HepG2 (cell line): Measurements from ENCODE around the gene UBAP1L. TPM values are rescaled to one million over a fixed set of nuclear protein-coding genes. Genes with fewer than 3 reads are reported as not detected.

Experiments used
- ATAC-seq: fragments of 200-7000 bp; cut with Tn5 transposase; 3 replicates; pipeline ENCODE4 v1.9.1; 2020; ENCODE audit warnings: mild to moderate bottlenecking, moderate library complexity
- BruUV-seq: library from RNA; stranded (reverse); fragments of 400-500 nt; replicated peaks from 2 replicates; lab custom pipeline; 2021; lab: Mats Ljungman, UMichigan
- CTCF ChIA-PET: fragments of 300-600 bp; formaldehyde crosslinking; extraction: SDS; loops from one replicate; lab custom pipeline; 2021; ENCODE audit warnings: low total read pairs, inconsistent platforms, low intra/inter-chr PET ratio; lab: Yijun Ruan, JAX
- POLR2A ChIA-PET: fragments of 350-600 bp; sonication (Branson Sonifier 250); formaldehyde crosslinking; loops from one replicate; lab custom pipeline; 2020; ENCODE audit warnings: antibody characterized with exemption, inconsistent platforms; lab: Yijun Ruan, JAX
- DNase-seq: peaks from one replicate; pipeline ENCODE4 v3.0.0-alpha.2; 2015; ENCODE audit warnings: low spot score
- FAIRE-seq: peaks from 3 replicates; lab custom pipeline; 2011; peaks lifted over from hg19 to GRCh38; lab: Jason Lieb, UNC
- H2AFZ ChIP-seq: one replicate; pipeline ENCODE4 v1.6.1; 2011; ENCODE audit warnings: low read length, inconsistent platforms
- H3K27ac ChIP-seq: fragments of 300-600 bp; 3 replicates; pipeline ENCODE4 v1.8.0; 2011; ENCODE audit warnings: mixed run types, mild to moderate bottlenecking, mixed read lengths, low read length, inconsistent platforms; ENCODE audit not compliant: insufficient read depth; ENCODE audit errors: extremely low read length
- H3K27me3 ChIP-seq, 2 experiments: fragments of 200-600 bp in 1 of 2; 2 replicates in 1 of 2; 3 replicates in 1 of 2; pipeline versions ENCODE4 v1.6.0 to v1.8.0; 2011; ENCODE audit warnings: low read length in 2 of 2, mild to moderate bottlenecking in 2 of 2, moderate library complexity in 2 of 2, inconsistent platforms in 1 of 2; ENCODE audit not compliant: insufficient read depth in 2 of 2, control insufficient read depth in 1 of 2
- H3K36me3 ChIP-seq, 2 experiments: fragments of 200-600 bp in 1 of 2; replicated peaks in 1 of 2; 2 replicates in 1 of 2; 3 replicates in 1 of 2; pipeline versions ENCODE4 v1.5.1 to v1.8.0; 2011; ENCODE audit warnings: low read length in 2 of 2, inconsistent platforms in 1 of 2; ENCODE audit not compliant: insufficient read depth in 2 of 2, control insufficient read depth in 1 of 2
- H3K4me1 ChIP-seq: 2 replicates; pipeline ENCODE4 v1.5.1; 2012; ENCODE audit warnings: low read length, inconsistent platforms; ENCODE audit not compliant: insufficient read depth
- H3K4me2 ChIP-seq: 2 replicates; pipeline ENCODE4 v1.6.0; 2011; ENCODE audit warnings: low read depth, low read length, inconsistent platforms
- H3K4me3 ChIP-seq, 3 experiments: fragments of 200-600 bp in 1 of 3; sonication (generic), shearing (Covaris generic) in 1 of 3; replicated peaks in 1 of 3; 2 replicates each; pipeline ENCODE4 v1.5.1; 2011 to 2016; ENCODE audit warnings: low read length in 3 of 3, inconsistent platforms in 2 of 3, low read depth in 2 of 3, mild to moderate bottlenecking in 2 of 3, control low read depth in 1 of 3, mixed read lengths in 1 of 3; ENCODE audit not compliant: insufficient read depth in 1 of 3
- H3K79me2 ChIP-seq: one replicate; pipeline ENCODE4 v1.6.1; 2011; ENCODE audit warnings: low read length, inconsistent platforms; ENCODE audit not compliant: insufficient read depth
- H3K9ac ChIP-seq: 2 replicates; pipeline ENCODE4 v1.6.0; 2011; ENCODE audit warnings: mild to moderate bottlenecking, low read depth, low read length, inconsistent platforms; ENCODE audit not compliant: insufficient read depth
- H3K9me3 ChIP-seq: 2 replicates; pipeline ENCODE4 v1.5.1; 2012; ENCODE audit warnings: mild to moderate bottlenecking, low read length
- H4K20me1 ChIP-seq: 2 replicates; pipeline ENCODE4 v1.6.0; 2011; ENCODE audit warnings: inconsistent platforms, mild to moderate bottlenecking, low read length, moderate library complexity; ENCODE audit not compliant: insufficient read depth
- ATAD3A ChIP-seq: sonication (generic); formaldehyde crosslinking; IDR thresholded peaks from 2 replicates; pipeline ENCODE4 v1.4.0; 2020; ENCODE audit warnings: missing genetic modification reagents
- MNT ChIP-seq: fragments of 450-650 bp; IDR thresholded peaks from 2 replicates; pipeline ENCODE4 v1.6.1; 2016
- PHF21A ChIP-seq: sonication (generic); formaldehyde crosslinking; IDR thresholded peaks from 2 replicates; pipeline ENCODE4 v1.5.0; 2020; ENCODE audit warnings: mild to moderate bottlenecking, missing genetic modification reagents
- SALL1 ChIP-seq: sonication (generic); formaldehyde crosslinking; IDR thresholded peaks from 2 replicates; pipeline ENCODE4 v1.8.0; 2022; ENCODE audit warnings: mild to moderate bottlenecking, missing genetic modification reagents
- ZBTB26 ChIP-seq: IDR thresholded peaks from 2 replicates; pipeline ENCODE4 v1.6.1; 2016; ENCODE audit warnings: missing compliant biosample characterization, missing genetic modification reagents, borderline replicate concordance
- ZMAT5 ChIP-seq: sonication (generic); formaldehyde crosslinking; IDR thresholded peaks from 2 replicates; pipeline ENCODE4 v1.5.0; 2020; ENCODE audit warnings: mild to moderate bottlenecking, low read depth, missing genetic modification reagents, borderline replicate concordance
- ZNF7 ChIP-seq: IDR thresholded peaks from 2 replicates; pipeline ENCODE4 v1.6.1; 2016; ENCODE audit warnings: missing biosample characterization, missing genetic modification reagents
- ZNF772 ChIP-seq: sonication (generic); formaldehyde crosslinking; IDR thresholded peaks from 2 replicates; pipeline ENCODE4 v1.5.0; 2020; ENCODE audit warnings: mild to moderate bottlenecking, missing genetic modification reagents
- WGBS: methylation state at CpG from one replicate; pipeline ENCODE4 v1.1.6; 2017; ENCODE audit warnings: low lambda C conversion rate; 5-methylcytosine and 5-hydroxymethylcytosine counted together
- in situ Hi-C: cut with HindIII; loops from 2 replicates; pipeline ENCODE4 v1.10.0; 2017; ENCODE audit warnings: low pct_unique_long_range_greater_than_20kb; ENCODE audit not compliant: extremely low pct_ligation_motif_present
- intact Hi-C: fragments of 100-400 bp; cut with micrococcal nuclease; formaldehyde crosslinking; loops from one replicate; pipeline ENCODE4 v1.10.0; 2022; ENCODE audit not compliant: unreplicated experiment
- polyA plus RNA-seq, 8 experiments: library from polyadenylated mRNA; depleted of rRNA in 3 of 8; stranded (reverse) in 7 of 8; unstranded in 1 of 8; fragments of >200 nt; fragmentation: Illumina TruSeq in 4 of 8; extraction: Trizol in 4 of 8; gene quantifications; 2 replicates each; pipeline versions ENCODE4 v1.2.1 to v1.2.3, GENCODE V29; 2011 to 2016; ENCODE audit warnings: low read depth in 4 of 8, missing spikeins in 1 of 8, mixed read lengths in 1 of 8; ENCODE audit not compliant: insufficient read depth in 1 of 8
- total RNA-seq, 5 experiments: library from RNA; depleted of rRNA; stranded (reverse); fragments of >200 nt; fragmentation: Illumina TruSeq; extraction: Trizol; gene quantifications; 2 replicates each; pipeline ENCODE4 v1.2.3, GENCODE V29; 2016; ENCODE audit warnings: low read depth in 1 of 5

Gene UBAP1L
- total and polyA plus RNA-seq, 2 of the 13 experiments (the other 11 are each of a cell fraction or from before 2014, with no cell fraction given), result 0.86 to 1.4 TPM

GRCh38 chr15:65077291-65077980 lies 37.6 kb downstream of the UBAP1L start:
- Histone ChIP-seq H3K4me1 (peaks cover 36% of the 10 kb centered on the region), H3K9me3 (no peaks in the 10 kb centered on the region), H3K27me3 (peaks cover 0 to 7% of the 10 kb centered on the region in 2 experiments; a peak in 1 of 5 replicates), H2AFZ (no peak overlapping the region), H3K79me2 (no peaks in the 10 kb centered on the region), H3K27ac (no peak overlapping the region), H3K4me2 (no peak overlapping the region), H4K20me1 (no peaks in the 10 kb centered on the region), H3K9ac (no peak overlapping the region), H3K4me3 (no peak overlapping the region), H3K36me3 (no peaks in the 10 kb centered on the region)
- 95% methylated on average over 47 of the region's 85 CpGs for WGBS
- CTCF ChIA-PET, result interaction anchor here (1.8 to 2.7 kb wide), 2 partner anchors 23 to 44 kb away, joined by 5 to 9 read pairs; no protein-coding TSS in a partner anchor
- POLR2A ChIA-PET, result no interaction called here
- no TSS peak for BruUV-seq
- ATAC-seq (no peak), DNase-seq (no peak), FAIRE-seq (no peak)
- intact Hi-C loops, result no loop called here
- in situ Hi-C loops, result no loop called here
- TF ChIP-seq ZNF7 (CRISPR knock-in tag) (no peak), SALL1 (CRISPR knock-in tag) (no peak), ATAD3A (no peak), PHF21A (no peak), MNT (no peak), ZMAT5 (CRISPR knock-in tag) (no peak), ZNF772 (CRISPR knock-in tag) (no peak), ZBTB26 (CRISPR knock-in tag) (no peak)
